Mucosa of stomach (tissue), 1 donor: ENCODE data around the gene HCN4.

Source experiments
- H3K27me3 ChIP-seq: one replicate; pipeline ENCODE4 v1.7.0; 2013; ENCODE audit warnings: mild to moderate bottlenecking, low read length; ENCODE audit not compliant: control insufficient read depth, insufficient read depth
- H3K36me3 ChIP-seq: one replicate; pipeline ENCODE4 v1.7.0; 2013; ENCODE audit warnings: low read length; ENCODE audit not compliant: control insufficient read depth, insufficient read depth
- H3K4me1 ChIP-seq: one replicate; pipeline ENCODE4 v1.7.0; 2013; ENCODE audit warnings: mild to moderate bottlenecking, low read length; ENCODE audit not compliant: control insufficient read depth, insufficient read depth
- H3K4me3 ChIP-seq: one replicate; pipeline ENCODE4 v1.7.0; 2013; ENCODE audit warnings: low read length
- H3K9ac ChIP-seq: one replicate; pipeline ENCODE4 v1.7.0; 2013; ENCODE audit warnings: mild to moderate bottlenecking, low read length, moderate library complexity
- H3K9me3 ChIP-seq: one replicate; pipeline ENCODE4 v1.7.0; 2013; ENCODE audit warnings: mild to moderate bottlenecking, low read length, moderate library complexity; ENCODE audit not compliant: control insufficient read depth
- donor health status: Pancreatic carcinoma.

HCN4 gene

DNA sequence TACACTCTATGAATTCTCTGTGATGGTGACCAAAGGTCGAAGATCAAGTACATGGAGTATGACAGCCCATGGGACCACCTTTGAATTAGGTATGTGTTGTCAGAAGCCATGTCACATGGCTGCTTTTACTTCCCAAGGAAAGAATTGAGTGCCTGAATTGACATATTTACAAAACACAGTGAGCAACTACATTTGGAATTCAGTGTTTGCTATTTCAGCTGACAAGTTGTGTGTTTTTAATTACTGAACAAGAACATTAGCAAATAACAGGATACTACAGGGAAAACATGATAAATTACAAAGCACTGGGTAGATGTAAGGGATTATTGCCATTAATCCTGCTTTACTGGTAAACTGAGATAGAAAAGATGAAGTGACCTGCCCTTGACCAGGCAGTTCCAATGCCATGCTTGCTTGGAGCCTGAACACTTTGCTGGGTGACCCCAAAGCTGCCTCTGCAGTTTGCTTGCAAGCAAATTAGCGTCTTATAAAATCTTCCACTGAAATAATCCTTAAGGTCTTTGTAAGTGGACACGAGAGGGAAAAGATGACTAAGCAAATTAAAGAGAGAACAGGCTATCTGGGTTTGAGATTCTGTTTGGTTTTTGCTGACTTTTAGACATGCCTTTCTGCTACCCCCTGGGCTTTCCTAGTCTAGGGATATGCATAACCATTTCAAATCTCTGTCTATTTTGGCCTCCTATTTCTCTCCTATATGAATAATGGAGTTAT lies 98.2 kb downstream of the HCN4 start:
- H3K36me3 ChIP-seq = no peaks in the 10 kb centered on the region
- no peak overlapping the region for H3K4me3 ChIP-seq
- H3K4me1 ChIP-seq = no peaks in the 10 kb centered on the region

More for the DNA sequence above, 98.2 kb downstream of the HCN4 start:
- no peaks in the 10 kb centered on the region for H3K9me3 ChIP-seq
- no peak overlapping the region for H3K9ac ChIP-seq
- H3K27me3 ChIP-seq = no peaks in the 10 kb centered on the region
